Stimulated activated CD8-positive, alpha-beta memory T cell treated with anti-CD3 and anti-CD28 coated beads, Interleukin-12 subunit alpha, Interleukin-12 subunit beta, amount 100 ng/mL, for 24 hours (primary cell): ENCODE data around the gene CCDC110.
"Not testable (repeated sequence)": the region's sequence is repeated elsewhere in the genome, so short reads cannot be mapped to it uniquely, and the experiment has no call there.

ENCODE experiments used
- DNase-seq: peaks from one replicate; pipeline ENCODE4 v3.0.0-alpha.2; 2020; ENCODE audit errors: extremely low read depth

Gene CCDC110

GRCh38 chr4:185471235-185472102 is at the start of gene CCDC110:
Gene CCDC110, minus strand, starts transcription at chr4:185471733. Its CDS starts 50 bp downstream, at chr4:185471683.
- peak; percentile 79 for DNase-seq

GRCh38 chr4:185520119-185520518 is 48.6 kb upstream of the CCDC110 start:
- DNase-seq: no peak

GRCh38 chr4:185518494-185518893 is 47.0 kb upstream of the CCDC110 start:
- DNase-seq: no peak

GRCh38 chr4:185518069-185518468 is 46.5 kb upstream of the CCDC110 start:
- DNase-seq: no peak

- no peak for DNase-seq
These were observed 43.7 kb upstream of the CCDC110 start for GRCh38 chr4:185515248-185515647.

GRCh38 chr4:185514182-185514697 is 42.7 kb upstream of the CCDC110 start:
- DNase-seq: no peak

- no peak for DNase-seq
These were observed 42.1 kb upstream of the CCDC110 start for GRCh38 chr4:185513489-185514181.

GRCh38 chr4:185512516-185512915 is 41.0 kb upstream of the CCDC110 start:
- DNase-seq: no peak

- not testable (repeated sequence) for DNase-seq
These were observed 39.7 kb upstream of the CCDC110 start for GRCh38 chr4:185511243-185511642.

GRCh38 chr4:185510806-185511205 is 39.3 kb upstream of the CCDC110 start:
- DNase-seq: no peak

GRCh38 chr4:185508181-185508580 is 36.6 kb upstream of the CCDC110 start:
- no peak for DNase-seq

GRCh38 chr4:185506422-185506821 is 34.9 kb upstream of the CCDC110 start:
- no peak for DNase-seq

- no peak for DNase-seq
These were observed 32.8 kb upstream of the CCDC110 start for GRCh38 chr4:185504098-185505047.

- DNase-seq: no peak
These were observed 30.9 kb upstream of the CCDC110 start for GRCh38 chr4:185502386-185502785.

GRCh38 chr4:185500576-185500975 is 29.0 kb upstream of the CCDC110 start:
- no peak for DNase-seq

- no peak for DNase-seq
These were observed 28.5 kb upstream of the CCDC110 start for GRCh38 chr4:185500035-185500434.

GRCh38 chr4:185488650-185489049 is 17.1 kb upstream of the CCDC110 start:
- no peak for DNase-seq

- no peak for DNase-seq
These were observed 9.9 kb upstream of the CCDC110 start for GRCh38 chr4:185481401-185481800.

- DNase-seq: no peak
These were observed 8.6 kb upstream of the CCDC110 start for GRCh38 chr4:185480016-185480732.

- DNase-seq: no peak
These were observed 8.0 kb upstream of the CCDC110 start for GRCh38 chr4:185479507-185479971.

- no peak for DNase-seq
These were observed 1.7 kb upstream of the CCDC110 start for GRCh38 chr4:185473247-185473646.
